SK-N-SH treated with all-trans-retinoic acid at 6 μM for 48 hours (cell line): Measurements from ENCODE around the gene MYO3B.

Experiments used
- ATAC-seq: fragments of 200-7000 bp; cut with Tn5 transposase; 3 replicates; pipeline ENCODE4 v1.9.1; 2020; ENCODE audit warnings: mild to moderate bottlenecking, moderate library complexity
- ARNTL ChIP-seq: fragments of 450-650 bp; formaldehyde crosslinking; IDR thresholded peaks from 2 replicates; pipeline ENCODE4 v1.5.0; 2020; ENCODE audit warnings: low read depth, mild to moderate bottlenecking, moderate library complexity, borderline replicate concordance
- BACH2 ChIP-seq: fragments of 250-450 bp; sonication (Bioruptor Pico); IDR thresholded peaks from 2 replicates; pipeline ENCODE4 v1.9.0; 2021; ENCODE audit warnings: mild to moderate bottlenecking, borderline replicate concordance
- CSDC2 ChIP-seq: fragments of 250-450 bp; sonication (Bioruptor Pico); IDR thresholded peaks from 2 replicates; pipeline ENCODE4 v1.5.0; 2020; ENCODE audit warnings: mild to moderate bottlenecking, moderate library complexity
- CSRNP3 ChIP-seq: fragments of 250-450 bp; sonication (Bioruptor Pico); IDR thresholded peaks from 2 replicates; pipeline ENCODE4 v1.5.1; 2021; ENCODE audit warnings: mild to moderate bottlenecking, moderate library complexity
- GLIS3 ChIP-seq: fragments of 250-450 bp; sonication (Bioruptor Pico); IDR thresholded peaks from 2 replicates; pipeline ENCODE4 v1.5.0; 2020; ENCODE audit warnings: mild to moderate bottlenecking, moderate library complexity
- ISL1 ChIP-seq: fragments of 250-450 bp; sonication (Bioruptor Pico); IDR thresholded peaks from 2 replicates; pipeline ENCODE4 v2.1.2; 2022; ENCODE audit warnings: mild to moderate bottlenecking, moderate library complexity
- OSR1 ChIP-seq: fragments of 250-450 bp; sonication (Bioruptor Pico); IDR thresholded peaks from 2 replicates; pipeline ENCODE4 v1.8.0; 2022; ENCODE audit warnings: moderate library complexity, mild to moderate bottlenecking, inconsistent platforms
- POU6F1 ChIP-seq: fragments of 250-450 bp; sonication (Bioruptor Pico); IDR thresholded peaks from 2 replicates; pipeline ENCODE4 v1.8.0; 2021; ENCODE audit warnings: low read depth, mild to moderate bottlenecking, moderate library complexity, borderline replicate concordance
- PPARA ChIP-seq: fragments of 250-450 bp; sonication (Bioruptor Pico); IDR thresholded peaks from 2 replicates; pipeline ENCODE4 v1.5.0; 2020; ENCODE audit warnings: mild to moderate bottlenecking, borderline replicate concordance
- SNAI2 ChIP-seq: fragments of 250-450 bp; sonication (Bioruptor Pico); IDR thresholded peaks from 2 replicates; pipeline ENCODE4 v1.5.0; 2020; ENCODE audit warnings: mild to moderate bottlenecking, moderate library complexity
- TCF4 ChIP-seq: fragments of 250-450 bp; sonication (Bioruptor Pico); IDR thresholded peaks from 2 replicates; pipeline ENCODE4 v1.8.0; 2021; ENCODE audit warnings: mild to moderate bottlenecking, moderate library complexity, borderline replicate concordance
- TOX ChIP-seq: fragments of 250-450 bp; sonication (Bioruptor Pico); IDR thresholded peaks from 2 replicates; pipeline ENCODE4 v1.8.0; 2021; ENCODE audit warnings: mild to moderate bottlenecking, moderate library complexity, borderline replicate concordance
- TSHZ2 ChIP-seq: fragments of 250-450 bp; sonication (Bioruptor Pico); IDR thresholded peaks from 2 replicates; pipeline ENCODE4 v1.5.0; 2020; ENCODE audit warnings: mild to moderate bottlenecking, moderate library complexity
- ZC3H10 ChIP-seq: fragments of 250-450 bp; sonication (Bioruptor Pico); IDR thresholded peaks from 2 replicates; pipeline ENCODE4 v1.5.1; 2021; ENCODE audit warnings: mild to moderate bottlenecking, moderate library complexity
- ZFP3 ChIP-seq: fragments of 250-450 bp; sonication (Bioruptor Pico); IDR thresholded peaks from 2 replicates; pipeline ENCODE4 v1.5.0; 2020; ENCODE audit warnings: mild to moderate bottlenecking, moderate library complexity
- ZFP30 ChIP-seq: fragments of 450-650 bp; formaldehyde crosslinking; IDR thresholded peaks from 2 replicates; pipeline ENCODE4 v1.5.0; 2022; ENCODE audit warnings: mild to moderate bottlenecking, moderate library complexity
- ZNF565 ChIP-seq: fragments of 450-650 bp; formaldehyde crosslinking; conservative IDR thresholded peaks from 2 replicates; pipeline ENCODE4 v1.5.0; 2020; ENCODE audit warnings: low read depth, mild to moderate bottlenecking, moderate library complexity
- ZNF70 ChIP-seq: fragments of 450-650 bp; formaldehyde crosslinking; IDR thresholded peaks from 2 replicates; pipeline ENCODE4 v1.5.0; 2020; ENCODE audit warnings: mild to moderate bottlenecking, moderate library complexity
- ZNF8 ChIP-seq: fragments of 450-650 bp; formaldehyde crosslinking; IDR thresholded peaks from 2 replicates; pipeline ENCODE4 v1.5.0; 2020; ENCODE audit warnings: mild to moderate bottlenecking, moderate library complexity
- TF ChIP-seq, protein P1 (sequence below): fragments of 250-450 bp; sonication (Bioruptor Pico); IDR thresholded peaks from 2 replicates; pipeline ENCODE4 v1.8.0; 2020; ENCODE audit warnings: mild to moderate bottlenecking, moderate library complexity, borderline replicate concordance
- TF ChIP-seq, protein P2 (sequence below): fragments of 250-450 bp; sonication (Bioruptor Pico); IDR thresholded peaks from 2 replicates; pipeline ENCODE4 v1.5.1; 2020; ENCODE audit warnings: low read depth, mild to moderate bottlenecking, moderate library complexity

Gene MYO3B

DNA sequence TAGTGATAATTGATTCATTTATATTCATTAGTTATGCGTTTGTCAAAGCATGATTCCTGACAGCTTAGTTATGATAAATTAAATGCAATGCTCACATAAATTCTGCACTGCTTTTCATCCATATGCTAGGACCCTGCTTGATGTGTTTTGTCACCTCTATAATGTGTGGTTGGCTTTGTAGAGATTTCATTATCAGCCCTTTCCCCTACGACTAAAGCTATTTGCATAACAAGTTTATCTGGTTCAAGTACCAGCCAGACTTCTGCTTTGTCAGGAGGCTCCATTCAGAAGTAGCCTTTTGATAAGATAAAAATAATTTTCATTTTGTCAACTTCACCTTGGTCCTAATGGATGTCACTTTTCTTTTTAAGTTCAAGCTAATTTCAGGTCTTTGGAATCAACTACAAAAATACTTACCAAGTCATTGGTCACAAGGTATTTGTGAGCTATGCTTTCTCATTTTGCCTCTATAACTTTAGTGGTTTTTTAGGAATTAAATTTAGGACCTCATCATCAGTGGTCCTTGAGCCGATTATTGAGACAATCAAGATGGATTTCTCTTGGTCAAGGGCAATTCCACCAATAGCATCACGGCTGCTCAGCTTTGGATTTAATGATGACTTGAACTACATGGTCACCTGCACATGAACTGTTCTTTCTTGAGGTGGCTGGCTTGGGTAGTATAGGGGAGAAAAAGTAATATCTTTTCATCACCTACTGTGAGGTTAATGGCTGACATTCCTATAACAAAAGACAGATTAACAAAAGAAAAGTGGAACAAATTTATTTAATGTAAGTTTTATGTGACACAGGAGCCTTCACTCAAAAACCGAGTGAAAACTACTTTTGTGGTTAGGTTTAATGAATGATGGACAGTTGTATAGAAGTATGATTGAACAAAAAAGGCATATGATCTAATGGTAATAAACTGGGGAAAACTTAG lies 162.1 kb downstream of the MYO3B start (continued):
- TF ChIP-seq POU6F1 (CRISPR knock-in tag), result no peak

DNA sequence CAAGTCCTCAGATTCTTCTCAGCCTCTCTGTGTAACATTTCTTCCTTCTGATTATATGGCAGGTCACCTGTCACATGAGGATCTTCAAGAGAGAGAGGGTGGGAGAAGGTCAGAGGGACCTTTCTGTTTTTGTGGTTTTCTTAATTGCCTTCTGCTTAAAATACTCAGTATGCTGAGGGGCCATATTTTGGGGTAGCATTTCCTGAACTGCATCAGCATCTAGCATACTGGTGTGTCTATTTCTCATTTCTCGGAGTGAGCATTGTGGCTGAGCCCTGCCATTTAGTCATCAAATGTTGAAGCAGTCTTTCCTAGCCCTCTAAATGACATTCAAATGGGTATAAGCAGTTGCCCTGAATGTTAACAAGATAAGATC lies 162.7 kb downstream of the MYO3B start:
- TF ChIP-seq ZC3H10 (CRISPR knock-in tag), result no peak
- no peak for TF ChIP-seq OSR1
- TF ChIP-seq CSRNP3, result no peak
- no peak for TF ChIP-seq ISL1 (CRISPR knock-in tag)
- ATAC-seq, result no peak

DNA sequence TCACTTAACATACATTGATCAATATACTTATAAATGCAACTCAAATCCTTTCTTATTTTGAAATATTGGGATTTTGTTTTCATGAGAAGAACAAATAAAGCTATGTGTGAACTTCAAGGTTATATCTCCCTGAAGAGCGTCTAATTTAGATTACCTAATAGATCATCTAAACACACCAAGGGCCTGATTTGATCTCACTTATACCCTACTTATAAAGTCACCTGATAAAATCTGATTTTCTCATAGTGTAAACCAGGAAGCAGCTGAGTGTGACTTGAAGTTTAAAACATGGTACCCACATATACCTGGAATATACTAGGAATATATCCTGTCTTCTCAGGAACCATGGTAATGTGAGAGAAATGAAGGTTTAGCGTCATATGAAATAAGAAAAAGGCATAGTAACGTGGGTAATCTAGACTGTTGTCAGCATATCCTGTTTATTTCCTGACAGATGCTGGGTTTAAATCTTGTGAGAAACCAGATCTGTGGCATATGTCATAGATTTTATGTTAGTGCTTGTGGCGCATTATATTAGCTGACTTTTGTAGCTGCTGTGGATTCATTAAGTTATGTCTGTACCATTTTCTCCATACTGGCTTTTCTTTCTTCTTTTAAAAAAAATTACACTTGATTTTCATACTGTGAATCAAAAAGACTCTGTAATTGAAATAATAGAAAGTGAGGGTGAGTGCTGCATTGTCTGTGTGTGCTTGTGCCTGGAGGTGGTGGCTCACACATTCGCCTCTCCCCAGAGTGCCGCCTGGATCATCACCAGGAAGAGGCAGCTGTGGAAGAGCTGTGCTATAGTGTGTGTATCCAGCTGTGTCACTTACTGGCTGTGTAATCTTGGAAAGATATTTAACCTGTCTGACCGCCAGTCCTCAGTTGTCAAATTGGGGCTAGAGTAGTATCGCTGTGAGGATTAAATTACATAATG lies 164.0 kb downstream of the MYO3B start:
- TF ChIP-seq CSDC2 (CRISPR knock-in tag), result no peak
- no peak for TF ChIP-seq ZFP30 (CRISPR knock-in tag)
- no peak for TF ChIP-seq ZNF8 (CRISPR knock-in tag)
- TF ChIP-seq TOX (CRISPR knock-in tag), result no peak
- no peak for TF ChIP-seq GLIS3 (CRISPR knock-in tag)
- TF ChIP-seq, protein P1, sequence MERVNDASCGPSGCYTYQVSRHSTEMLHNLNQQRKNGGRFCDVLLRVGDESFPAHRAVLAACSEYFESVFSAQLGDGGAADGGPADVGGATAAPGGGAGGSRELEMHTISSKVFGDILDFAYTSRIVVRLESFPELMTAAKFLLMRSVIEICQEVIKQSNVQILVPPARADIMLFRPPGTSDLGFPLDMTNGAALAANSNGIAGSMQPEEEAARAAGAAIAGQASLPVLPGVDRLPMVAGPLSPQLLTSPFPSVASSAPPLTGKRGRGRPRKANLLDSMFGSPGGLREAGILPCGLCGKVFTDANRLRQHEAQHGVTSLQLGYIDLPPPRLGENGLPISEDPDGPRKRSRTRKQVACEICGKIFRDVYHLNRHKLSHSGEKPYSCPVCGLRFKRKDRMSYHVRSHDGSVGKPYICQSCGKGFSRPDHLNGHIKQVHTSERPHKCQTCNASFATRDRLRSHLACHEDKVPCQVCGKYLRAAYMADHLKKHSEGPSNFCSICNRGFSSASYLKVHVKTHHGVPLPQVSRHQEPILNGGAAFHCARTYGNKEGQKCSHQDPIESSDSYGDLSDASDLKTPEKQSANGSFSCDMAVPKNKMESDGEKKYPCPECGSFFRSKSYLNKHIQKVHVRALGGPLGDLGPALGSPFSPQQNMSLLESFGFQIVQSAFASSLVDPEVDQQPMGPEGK, result no peak
- no peak for TF ChIP-seq ZC3H10 (CRISPR knock-in tag)
- TF ChIP-seq ZNF565, result no peak
- no peak for TF ChIP-seq TSHZ2
- no peak for TF ChIP-seq CSRNP3
- TF ChIP-seq ARNTL, result no peak
- TF ChIP-seq OSR1, result no peak
- TF ChIP-seq PPARA, result no peak
- no peak for TF ChIP-seq ZNF70 (CRISPR knock-in tag)
- TF ChIP-seq, protein P2, sequence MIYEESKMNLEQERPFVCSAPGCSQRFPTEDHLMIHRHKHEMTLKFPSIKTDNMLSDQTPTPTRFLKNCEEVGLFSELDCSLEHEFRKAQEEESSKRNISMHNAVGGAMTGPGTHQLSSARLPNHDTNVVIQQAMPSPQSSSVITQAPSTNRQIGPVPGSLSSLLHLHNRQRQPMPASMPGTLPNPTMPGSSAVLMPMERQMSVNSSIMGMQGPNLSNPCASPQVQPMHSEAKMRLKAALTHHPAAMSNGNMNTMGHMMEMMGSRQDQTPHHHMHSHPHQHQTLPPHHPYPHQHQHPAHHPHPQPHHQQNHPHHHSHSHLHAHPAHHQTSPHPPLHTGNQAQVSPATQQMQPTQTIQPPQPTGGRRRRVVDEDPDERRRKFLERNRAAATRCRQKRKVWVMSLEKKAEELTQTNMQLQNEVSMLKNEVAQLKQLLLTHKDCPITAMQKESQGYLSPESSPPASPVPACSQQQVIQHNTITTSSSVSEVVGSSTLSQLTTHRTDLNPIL (CRISPR knock-in tag), result no peak
- no peak for TF ChIP-seq SNAI2 (CRISPR knock-in tag)
- TF ChIP-seq BACH2, result no peak
- no peak for TF ChIP-seq TCF4 (CRISPR knock-in tag)
- TF ChIP-seq ZFP3 (CRISPR knock-in tag), result no peak
- no peak for TF ChIP-seq POU6F1 (CRISPR knock-in tag)
- TF ChIP-seq, all 23 proteins: peak for 0
- no peak for ATAC-seq
